HG03135 (cell line): ENCODE data around the gene GUCA1C.

Experiments used
- ATAC-seq: cut with Tn5 transposase; IDR thresholded peaks from one replicate; pipeline ENCODE4 v1.9.1; 2021; ENCODE audit warnings: mild to moderate bottlenecking, moderate library complexity; ENCODE audit not compliant: unreplicated experiment

The GUCA1C gene

GRCh38 chr3:108909799-108910198 lies 43.9 kb downstream of the GUCA1C start:
- ATAC-seq = no peak

GRCh38 chr3:108907194-108907593 lies 46.5 kb downstream of the GUCA1C start:
- ATAC-seq = no peak

- ATAC-seq = no peak
Observed at GRCh38 chr3:108899530-108899929, 54.1 kb downstream of the GUCA1C start.

GRCh38 chr3:108897883-108898282 lies 55.8 kb downstream of the GUCA1C start:
- ATAC-seq = no peak

GRCh38 chr3:108894981-108895380 lies 58.7 kb downstream of the GUCA1C start:
- ATAC-seq = no peak

- ATAC-seq = no peak
Observed at GRCh38 chr3:108891833-108892232, 61.8 kb downstream of the GUCA1C start.

GRCh38 chr3:108887777-108888176 lies 65.9 kb downstream of the GUCA1C start:
- ATAC-seq = no peak

GRCh38 chr3:108887121-108887520 lies 66.6 kb downstream of the GUCA1C start:
- ATAC-seq = no peak

- no peak for ATAC-seq
Observed at GRCh38 chr3:108883373-108883772, 70.3 kb downstream of the GUCA1C start.

- ATAC-seq = no peak
Observed at GRCh38 chr3:108882762-108883161, 70.9 kb downstream of the GUCA1C start.

GRCh38 chr3:108879915-108880314 lies 73.8 kb downstream of the GUCA1C start:
- ATAC-seq = no peak

GRCh38 chr3:108877901-108878300 lies 75.8 kb downstream of the GUCA1C start:
- no peak for ATAC-seq

GRCh38 chr3:108863799-108864135 lies 89.9 kb downstream of the GUCA1C start:
- ATAC-seq = no peak

- ATAC-seq = no peak
Observed at GRCh38 chr3:108862865-108863798, 90.5 kb downstream of the GUCA1C start.

- ATAC-seq = no peak
Observed at GRCh38 chr3:108861401-108861800, 92.3 kb downstream of the GUCA1C start.
